ENCODE measurements around the gene APOA1.

The APOA1 gene

DNA sequence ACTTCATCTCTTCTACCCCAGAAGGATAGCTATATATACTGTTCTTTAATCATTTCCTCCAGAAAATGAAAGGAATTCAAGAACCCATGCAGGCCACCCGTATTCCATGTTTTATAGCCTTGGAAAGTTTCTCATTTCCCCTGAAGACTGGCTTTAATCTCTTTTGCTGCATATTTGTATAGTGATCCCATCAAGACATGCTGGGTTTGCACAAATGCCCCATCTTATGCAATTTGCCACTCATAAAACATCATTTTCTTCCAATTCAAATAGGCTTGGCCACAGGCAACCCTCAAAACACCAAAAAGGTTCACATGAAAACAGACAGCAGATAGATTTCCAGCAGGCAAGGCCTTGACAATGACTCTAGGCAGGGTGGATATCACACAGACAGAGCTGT is 28.3 kb upstream of the APOA1 start:
- no peak overlapping the region for H3K27ac ChIP-seq (ENCODE audit: low read depth, low read length)
- no peaks in the 10 kb centered on the region for H3F3A ChIP-seq (ENCODE audit: insufficient read depth)
- H3K36me3 ChIP-seq (ENCODE audit: low read length) = no peaks in the 10 kb centered on the region

DNA sequence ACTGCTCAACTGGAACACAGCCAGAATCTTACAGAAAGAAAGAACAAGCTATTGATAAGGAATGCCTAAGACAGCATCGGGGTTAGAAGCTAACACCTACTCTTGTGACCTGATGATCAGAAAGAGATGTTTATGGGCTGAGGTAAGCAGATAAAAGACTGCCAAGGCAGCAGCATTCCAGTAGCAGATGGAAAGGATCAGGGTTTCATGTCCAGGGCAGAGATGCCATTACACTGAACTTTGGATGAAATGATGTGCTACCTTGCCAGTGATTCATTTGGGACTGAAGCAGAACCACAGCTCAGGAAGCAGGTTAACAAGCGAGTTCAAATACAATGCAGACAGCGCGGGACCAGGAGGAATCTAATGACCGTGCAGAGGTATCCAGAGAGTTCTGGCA is 27.1 kb upstream of the APOA1 start:
- Histone ChIP-seq H3K36me3 (ENCODE audit: low read length) (no peaks in the 10 kb centered on the region), H3K27ac (ENCODE audit: low read depth, low read length) (no peak overlapping the region)

More for the DNA sequence above, 28.3 kb upstream of the APOA1 start:
- Histone ChIP-seq H3K4me3 (ENCODE audit: insufficient read depth, low read length, poor library complexity, severe bottlenecking) (no peak overlapping the region), H3K79me2 (ENCODE audit: insufficient read depth, low read length) (no peaks in the 10 kb centered on the region), H3K9me3 (ENCODE audit: insufficient read depth, low read length) (no peaks in the 10 kb centered on the region), H2AFZ (ENCODE audit: low read depth, low read length, severe bottlenecking) (no peak overlapping the region), H4K20me1 (ENCODE audit: low read depth, low read length) (no peaks in the 10 kb centered on the region), H3K9ac (ENCODE audit: low read length) (no peak overlapping the region), H3K4me2 (ENCODE audit: low read depth, low read length, poor library complexity, severe bottlenecking) (no peak overlapping the region), H3K27me3 (ENCODE audit: low read length) (no peaks in the 10 kb centered on the region), H3K9me2 (replicated peaks; ENCODE audit: insufficient read depth, low read length) (no peaks in the 10 kb centered on the region)
- no peak for TF ChIP-seq EZH2phosphoT487 (conservative IDR thresholded peaks at IDR 0.05; ENCODE audit: low read length)
- no peak for TF ChIP-seq CTCF (IDR thresholded peaks at IDR 0.05; ENCODE audit: insufficient read depth, low read length, poor library complexity, severe bottlenecking)

GRCh38 chr11:116862951-116863350 is 25.5 kb upstream of the APOA1 start:
- Histone ChIP-seq H3F3A (ENCODE audit: insufficient read depth) (no peaks in the 10 kb centered on the region), H2AFZ (ENCODE audit: low read depth, low read length, severe bottlenecking) (no peak overlapping the region), H3K9me2 (replicated peaks; ENCODE audit: insufficient read depth, low read length) (no peaks in the 10 kb centered on the region), H3K79me2 (ENCODE audit: insufficient read depth, low read length) (no peaks in the 10 kb centered on the region), H3K9ac (ENCODE audit: low read length) (no peak overlapping the region), H3K36me3 (ENCODE audit: low read length) (no peaks in the 10 kb centered on the region), H3K4me2 (ENCODE audit: low read depth, low read length, poor library complexity, severe bottlenecking) (no peak overlapping the region), H3K27me3 (ENCODE audit: low read length) (no peaks in the 10 kb centered on the region), H4K20me1 (ENCODE audit: low read depth, low read length) (no peaks in the 10 kb centered on the region), H3K9me3 (ENCODE audit: insufficient read depth, low read length) (no peaks in the 10 kb centered on the region), H3K27ac (ENCODE audit: low read depth, low read length) (no peak overlapping the region), H3K4me3 (ENCODE audit: insufficient read depth, low read length, poor library complexity, severe bottlenecking) (no peak overlapping the region)
- no peak for TF ChIP-seq EZH2phosphoT487 (conservative IDR thresholded peaks at IDR 0.05; ENCODE audit: low read length)
- no peak for TF ChIP-seq CTCF (IDR thresholded peaks at IDR 0.05; ENCODE audit: insufficient read depth, low read length, poor library complexity, severe bottlenecking)

More for the DNA sequence above, 27.1 kb upstream of the APOA1 start:
- H3K9me2 ChIP-seq (replicated peaks; ENCODE audit: insufficient read depth, low read length) = no peaks in the 10 kb centered on the region
- H3K9me3 ChIP-seq (ENCODE audit: insufficient read depth, low read length) = no peaks in the 10 kb centered on the region
- no peak for TF ChIP-seq CTCF (IDR thresholded peaks at IDR 0.05; ENCODE audit: insufficient read depth, low read length, poor library complexity, severe bottlenecking)
- TF ChIP-seq EZH2phosphoT487 (conservative IDR thresholded peaks at IDR 0.05; ENCODE audit: low read length) = no peak
- H3K9ac ChIP-seq (ENCODE audit: low read length) = no peak overlapping the region
- no peak overlapping the region for H3K4me3 ChIP-seq (ENCODE audit: insufficient read depth, low read length, poor library complexity, severe bottlenecking)
- no peaks in the 10 kb centered on the region for H3K27me3 ChIP-seq (ENCODE audit: low read length)
- H3K79me2 ChIP-seq (ENCODE audit: insufficient read depth, low read length) = no peaks in the 10 kb centered on the region
- no peaks in the 10 kb centered on the region for H3F3A ChIP-seq (ENCODE audit: insufficient read depth)
- no peak overlapping the region for H3K4me2 ChIP-seq (ENCODE audit: low read depth, low read length, poor library complexity, severe bottlenecking)
- no peaks in the 10 kb centered on the region for H4K20me1 ChIP-seq (ENCODE audit: low read depth, low read length)
- no peak overlapping the region for H2AFZ ChIP-seq (ENCODE audit: low read depth, low read length, severe bottlenecking)
